SHP77 (cell line): ENCODE results near the gene LRBA.
"Not testable (repeated sequence)": the region's sequence is repeated elsewhere in the genome, so short reads cannot be mapped to it uniquely, and the experiment has no call there.

Experiments used
- DNase-seq, 2 experiments: peaks; one replicate each; lab custom pipeline; 2025; lab: John Stamatoyannopoulos, UW

Gene LRBA

GRCh38 chr4:150418757-150419410 lies 596.2 kb downstream of the LRBA start:
- no peak for DNase-seq

GRCh38 chr4:150415213-150415612 lies 599.9 kb downstream of the LRBA start:
- DNase-seq = no peak

- DNase-seq = no peak
Measured at GRCh38 chr4:150411520-150411919, 603.6 kb downstream of the LRBA start.

- DNase-seq = peak; percentile 65 to 68
Measured at GRCh38 chr4:150402871-150403272, 612.2 kb downstream of the LRBA start.

GRCh38 chr4:150401083-150401687 lies 613.9 kb downstream of the LRBA start:
- DNase-seq = no peak

GRCh38 chr4:150395872-150396271 lies 619.2 kb downstream of the LRBA start:
- DNase-seq = no peak

GRCh38 chr4:150394046-150394445 lies 621.0 kb downstream of the LRBA start:
- no peak for DNase-seq

GRCh38 chr4:150391052-150391451 lies 624.0 kb downstream of the LRBA start:
- no peak for DNase-seq

GRCh38 chr4:150390531-150390910 lies 624.6 kb downstream of the LRBA start:
- DNase-seq = no peak

- no peak for DNase-seq
Measured at GRCh38 chr4:150389896-150390530, 625.1 kb downstream of the LRBA start.

GRCh38 chr4:150387981-150388380 lies 627.1 kb downstream of the LRBA start:
- DNase-seq = no peak

- DNase-seq = not testable (repeated sequence)
Measured at GRCh38 chr4:150386415-150386814, 628.7 kb downstream of the LRBA start.

- no peak for DNase-seq
Measured at GRCh38 chr4:150385606-150386005, 629.5 kb downstream of the LRBA start.

GRCh38 chr4:150384249-150384648 lies 630.8 kb downstream of the LRBA start:
- no peak for DNase-seq

GRCh38 chr4:150382028-150382427 lies 633.1 kb downstream of the LRBA start:
- no peak for DNase-seq

GRCh38 chr4:150381609-150382008 lies 633.5 kb downstream of the LRBA start:
- no peak for DNase-seq

- DNase-seq = no peak
Measured at GRCh38 chr4:150381036-150381435, 634.0 kb downstream of the LRBA start.

- no peak for DNase-seq
Measured at GRCh38 chr4:150379454-150379853, 635.6 kb downstream of the LRBA start.

GRCh38 chr4:150375025-150375424 lies 640.1 kb downstream of the LRBA start:
- no peak for DNase-seq

- no peak for DNase-seq
Measured at GRCh38 chr4:150371869-150372268, 643.2 kb downstream of the LRBA start.

- no peak for DNase-seq
Measured at GRCh38 chr4:150369434-150370380, 645.4 kb downstream of the LRBA start.

- DNase-seq = no peak
Measured at GRCh38 chr4:150368667-150369066, 646.4 kb downstream of the LRBA start.
